ENCODE measurements around the gene SPEG.

Gene SPEG

DNA sequence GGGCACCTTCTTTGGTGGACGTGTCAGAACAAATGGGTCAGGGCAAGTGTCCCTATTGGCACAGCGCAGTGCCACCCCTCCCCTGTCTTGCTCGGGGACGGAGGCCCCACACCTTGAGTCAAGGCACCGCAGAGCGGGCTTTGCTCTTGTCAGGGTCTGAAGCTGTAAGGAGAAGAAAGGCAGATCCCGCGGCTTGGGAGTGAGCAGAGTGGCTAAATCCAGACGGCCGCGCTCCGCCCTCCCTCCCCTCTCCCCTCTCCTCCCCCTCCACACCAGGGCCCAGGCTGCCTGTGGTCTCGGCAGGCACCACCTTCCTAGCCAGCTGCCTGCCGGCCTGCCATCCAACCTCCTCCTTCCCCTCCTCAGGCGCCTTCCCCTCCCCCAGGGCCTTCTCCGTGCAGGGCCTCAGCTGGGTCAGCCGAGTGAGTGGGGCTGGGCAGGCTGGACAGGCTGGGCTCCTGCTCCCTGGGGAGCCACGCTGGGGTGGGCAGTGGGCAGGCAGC lies 25.8 kb downstream of the SPEG start:
- H3K27me3 ChIP-seq (ENCODE audit: control insufficient read depth, insufficient read depth, low read length): no peaks in the 10 kb centered on the region
- peak overlapping the region; percentile 37 for H3K4me3 ChIP-seq (ENCODE audit: low read length)
- H3K9ac ChIP-seq (ENCODE audit: low read length): no peak overlapping the region
- no peaks in the 10 kb centered on the region for H3K9me3 ChIP-seq (ENCODE audit: control insufficient read depth, low read depth, low read length)
- no peak overlapping the region for H3K27ac ChIP-seq (ENCODE audit: low read length)
- peaks cover 27% of the 10 kb centered on the region for H3K4me1 ChIP-seq (ENCODE audit: control insufficient read depth, low read depth, low read length)
- H3K36me3 ChIP-seq (ENCODE audit: control insufficient read depth, low read depth, low read length): no peaks in the 10 kb centered on the region

DNA sequence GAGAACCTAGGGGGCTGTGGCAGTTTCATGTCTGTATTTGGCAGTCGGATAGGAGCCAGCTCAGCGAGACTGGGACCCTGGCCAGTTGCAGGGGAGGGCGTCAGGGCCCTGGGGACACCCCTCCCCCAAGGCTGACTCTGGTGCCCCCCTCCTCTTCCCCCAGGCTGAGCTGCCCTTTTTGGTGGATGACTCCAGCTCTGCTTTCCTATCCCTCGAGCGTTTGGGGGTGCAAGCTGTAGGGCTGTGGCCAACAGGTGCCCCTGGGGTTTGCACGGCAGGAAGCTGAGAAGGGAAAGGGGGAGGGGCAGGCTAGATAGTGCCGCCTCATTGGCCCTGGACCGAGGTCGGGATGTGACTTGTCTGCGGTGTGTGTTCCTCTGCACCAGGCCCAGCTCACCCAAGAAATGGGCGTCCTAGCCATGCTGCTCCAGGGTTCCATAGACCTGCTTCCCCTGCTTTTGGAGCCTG lies 26.4 kb downstream of the SPEG start:
- H3K27ac ChIP-seq (ENCODE audit: low read length): no peak overlapping the region
- peaks cover 27% of the 10 kb centered on the region for H3K4me1 ChIP-seq (ENCODE audit: control insufficient read depth, low read depth, low read length)
- H3K9me3 ChIP-seq (ENCODE audit: control insufficient read depth, low read depth, low read length): no peaks in the 10 kb centered on the region
- H3K36me3 ChIP-seq (ENCODE audit: control insufficient read depth, low read depth, low read length): no peaks in the 10 kb centered on the region
- H3K27me3 ChIP-seq (ENCODE audit: control insufficient read depth, insufficient read depth, low read length): no peaks in the 10 kb centered on the region
- peak overlapping the region; percentile 37 for H3K4me3 ChIP-seq (ENCODE audit: low read length)
- no peak overlapping the region for H3K9ac ChIP-seq (ENCODE audit: low read length)

DNA sequence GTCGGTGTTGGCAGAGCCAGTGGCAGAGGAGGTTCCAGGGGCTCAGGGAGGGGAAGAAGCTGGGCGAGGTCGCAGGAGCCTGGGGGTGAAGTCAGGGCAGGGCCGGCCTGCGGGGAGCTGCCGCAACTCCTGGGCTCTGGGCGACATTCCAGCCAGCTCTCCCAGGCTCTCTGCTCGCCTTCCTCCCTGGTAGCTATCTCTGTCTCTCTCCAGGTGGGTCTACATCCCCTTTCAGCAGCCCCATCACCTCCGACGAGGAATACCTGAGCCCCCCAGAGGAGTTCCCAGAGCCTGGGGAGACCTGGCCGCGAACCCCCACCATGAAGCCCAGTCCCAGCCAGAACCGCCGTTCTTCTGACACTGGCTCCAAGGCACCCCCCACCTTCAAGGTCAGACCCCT lies 27.0 kb downstream of the SPEG start:
- H3K9me3 ChIP-seq (ENCODE audit: control insufficient read depth, low read depth, low read length): no peaks in the 10 kb centered on the region
- H3K9ac ChIP-seq (ENCODE audit: low read length): no peak overlapping the region
- H3K27ac ChIP-seq (ENCODE audit: low read length): no peak overlapping the region

DNA sequence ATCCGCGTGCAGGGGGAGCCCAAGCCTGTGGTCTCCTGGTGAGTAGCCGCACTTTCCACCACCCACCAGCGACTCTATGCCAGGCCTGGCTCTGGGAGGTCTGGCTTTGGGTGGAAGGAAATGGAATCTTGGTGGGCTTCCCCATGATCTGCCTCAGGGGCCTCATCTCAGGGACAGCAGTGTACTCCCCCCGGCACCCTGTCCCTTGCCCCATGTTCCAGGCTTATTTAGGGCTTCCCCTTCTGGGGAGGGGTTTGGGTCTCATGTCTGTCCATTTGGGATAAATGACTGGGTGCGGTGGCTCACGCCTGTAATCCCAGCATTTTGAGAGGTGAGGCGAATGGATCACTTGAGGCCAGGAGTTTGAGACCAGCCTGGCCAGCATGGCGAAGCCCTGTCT lies 27.7 kb downstream of the SPEG start:
- no peaks in the 10 kb centered on the region for H3K27me3 ChIP-seq (ENCODE audit: control insufficient read depth, insufficient read depth, low read length)
- no peaks in the 10 kb centered on the region for H3K9me3 ChIP-seq (ENCODE audit: control insufficient read depth, low read depth, low read length)
- no peak overlapping the region for H3K4me3 ChIP-seq (ENCODE audit: low read length)
- H3K4me1 ChIP-seq (ENCODE audit: control insufficient read depth, low read depth, low read length): peaks cover 27% of the 10 kb centered on the region
- H3K9ac ChIP-seq (ENCODE audit: low read length): no peak overlapping the region
- no peaks in the 10 kb centered on the region for H3K36me3 ChIP-seq (ENCODE audit: control insufficient read depth, low read depth, low read length)
- H3K27ac ChIP-seq (ENCODE audit: low read length): no peak overlapping the region

More for the DNA sequence above, 27.0 kb downstream of the SPEG start:
- H3K27me3 ChIP-seq (ENCODE audit: control insufficient read depth, insufficient read depth, low read length): no peaks in the 10 kb centered on the region
- no peak overlapping the region for H3K4me3 ChIP-seq (ENCODE audit: low read length)
- peaks cover 27% of the 10 kb centered on the region for H3K4me1 ChIP-seq (ENCODE audit: control insufficient read depth, low read depth, low read length)
- no peaks in the 10 kb centered on the region for H3K36me3 ChIP-seq (ENCODE audit: control insufficient read depth, low read depth, low read length)

DNA sequence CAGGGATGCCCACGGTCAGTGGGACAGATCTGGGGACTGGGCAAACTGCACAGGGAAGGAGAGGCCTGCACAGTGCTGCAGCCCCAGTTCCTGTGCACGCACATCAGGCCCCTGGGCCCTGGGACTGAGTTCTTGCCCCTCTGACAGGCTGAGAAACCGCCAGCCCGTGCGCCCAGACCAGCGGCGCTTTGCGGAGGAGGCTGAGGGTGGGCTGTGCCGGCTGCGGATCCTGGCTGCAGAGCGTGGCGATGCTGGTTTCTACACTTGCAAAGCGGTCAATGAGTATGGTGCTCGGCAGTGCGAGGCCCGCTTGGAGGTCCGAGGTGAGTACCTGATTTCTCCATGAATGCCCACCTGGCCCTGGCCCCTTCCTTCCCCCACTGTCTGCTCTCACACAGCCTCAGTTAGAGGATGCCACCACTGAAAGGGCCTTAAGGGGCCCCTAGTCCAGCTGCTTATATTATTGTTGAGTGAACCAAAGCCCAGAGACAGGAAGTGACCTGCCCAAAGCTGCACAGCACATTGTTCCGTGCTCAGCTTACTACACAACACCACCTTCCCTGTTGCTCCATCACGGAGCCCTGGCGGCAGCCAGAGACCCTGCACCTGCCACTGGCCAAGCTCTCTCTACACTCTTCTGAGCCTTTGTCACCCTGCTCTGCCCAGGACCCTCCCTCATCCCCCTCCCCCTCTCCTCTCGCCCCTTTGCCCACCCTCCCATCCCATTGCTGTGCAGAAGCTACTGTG lies 29.8 kb downstream of the SPEG start:
- H3K9me3 ChIP-seq (ENCODE audit: control insufficient read depth, low read depth, low read length): no peaks in the 10 kb centered on the region
- H3K4me1 ChIP-seq (ENCODE audit: control insufficient read depth, low read depth, low read length): peaks cover 20% of the 10 kb centered on the region
- no peak overlapping the region for H3K9ac ChIP-seq (ENCODE audit: low read length)
- H3K27me3 ChIP-seq (ENCODE audit: control insufficient read depth, insufficient read depth, low read length): no peaks in the 10 kb centered on the region
- no peak overlapping the region for H3K4me3 ChIP-seq (ENCODE audit: low read length)
- no peak overlapping the region for H3K27ac ChIP-seq (ENCODE audit: low read length)
- H3K36me3 ChIP-seq (ENCODE audit: control insufficient read depth, low read depth, low read length): no peaks in the 10 kb centered on the region

DNA sequence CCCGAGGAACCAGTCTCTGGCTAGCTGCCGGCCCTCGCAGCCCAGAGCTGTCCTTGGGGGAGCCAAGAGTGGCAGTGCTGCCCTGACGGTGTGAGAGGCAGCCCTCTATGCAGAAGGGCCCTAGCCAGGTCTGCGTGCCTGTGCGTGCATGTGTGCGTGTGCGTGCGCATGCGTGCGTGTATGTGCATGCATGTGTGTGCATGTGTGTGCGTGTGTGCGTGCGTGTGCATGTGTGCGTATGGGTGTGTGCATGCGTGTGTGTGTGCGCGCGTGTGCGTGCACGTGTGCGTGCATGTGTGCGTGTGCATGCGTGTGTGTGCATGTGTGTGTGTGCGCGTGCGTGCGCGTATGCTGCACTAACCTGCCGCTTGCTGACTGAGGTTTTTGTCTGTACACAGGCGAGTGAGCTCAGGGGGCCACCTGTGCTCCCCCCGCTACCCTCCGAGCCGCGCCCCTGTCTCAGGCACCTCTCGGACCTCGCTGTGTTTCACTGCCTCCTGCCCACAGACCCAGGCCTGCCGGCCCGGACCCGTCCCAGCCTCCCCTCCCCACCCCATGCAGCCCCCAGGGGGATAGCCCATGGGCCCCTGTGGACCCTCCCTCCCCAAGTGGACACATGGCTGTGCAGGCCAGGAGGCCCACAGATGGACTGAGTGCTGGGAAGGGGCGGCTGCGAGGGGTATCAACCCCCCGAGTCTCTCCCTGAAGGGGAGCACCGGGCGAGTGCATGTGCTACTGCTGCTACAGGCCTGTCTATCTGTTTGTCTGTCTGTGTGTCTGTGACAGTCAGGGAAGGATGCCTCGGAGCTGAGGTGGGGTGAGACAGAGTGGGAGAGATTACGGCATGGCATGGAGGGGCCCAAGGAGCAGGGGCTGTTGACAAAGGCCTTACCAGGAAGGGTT lies 31.3 kb downstream of the SPEG start:
- peaks cover 8% of the 10 kb centered on the region for H3K4me1 ChIP-seq (ENCODE audit: control insufficient read depth, low read depth, low read length)
- no peaks in the 10 kb centered on the region for H3K9me3 ChIP-seq (ENCODE audit: control insufficient read depth, low read depth, low read length)
- no peaks in the 10 kb centered on the region for H3K36me3 ChIP-seq (ENCODE audit: control insufficient read depth, low read depth, low read length)
- H3K27me3 ChIP-seq (ENCODE audit: control insufficient read depth, insufficient read depth, low read length): no peaks in the 10 kb centered on the region
- H3K9ac ChIP-seq (ENCODE audit: low read length): no peak overlapping the region
- H3K4me3 ChIP-seq (ENCODE audit: low read length): no peak overlapping the region
- H3K27ac ChIP-seq (ENCODE audit: low read length): no peak overlapping the region

DNA sequence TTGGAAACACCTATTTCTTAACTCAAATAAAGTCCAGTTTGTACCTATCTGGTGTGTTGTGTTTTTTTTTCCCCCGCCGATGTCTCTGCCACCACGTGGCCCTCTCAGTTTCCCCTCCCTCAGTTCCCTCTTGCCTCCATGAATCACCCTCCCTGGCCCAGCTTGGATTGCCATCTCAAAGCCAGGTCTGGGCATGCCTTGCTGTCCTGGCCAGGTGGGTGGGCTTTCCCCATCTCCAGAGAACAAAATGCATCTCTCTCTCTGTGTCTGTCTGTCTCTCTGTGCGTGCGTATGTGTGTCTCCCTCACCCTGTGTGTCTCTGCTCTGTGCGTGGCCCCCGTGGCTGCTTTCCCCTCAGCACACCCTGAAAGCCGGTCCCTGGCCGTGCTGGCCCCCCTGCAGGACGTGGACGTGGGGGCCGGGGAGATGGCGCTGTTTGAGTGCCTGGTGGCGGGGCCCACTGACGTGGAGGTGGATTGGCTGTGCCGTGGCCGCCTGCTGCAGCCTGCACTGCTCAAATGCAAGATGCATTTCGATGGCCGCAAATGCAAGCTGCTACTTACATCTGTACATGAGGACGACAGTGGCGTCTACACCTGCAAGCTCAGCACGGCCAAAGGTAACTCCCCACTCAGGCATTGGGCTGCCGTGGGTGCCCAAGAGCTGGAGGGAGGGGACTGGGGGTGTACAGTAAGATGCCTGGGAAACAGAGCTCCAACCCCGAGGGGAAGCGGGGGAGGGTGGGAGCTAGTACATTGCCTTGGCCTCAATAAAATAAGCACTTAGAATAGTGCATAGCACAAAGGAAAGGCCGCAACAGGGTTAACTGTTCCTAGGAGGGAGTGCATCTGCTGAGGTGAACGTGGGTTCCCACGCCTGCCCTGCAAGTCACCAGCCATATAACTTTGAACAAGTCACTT lies 32.4 kb downstream of the SPEG start:
- no peaks in the 10 kb centered on the region for H3K4me1 ChIP-seq (ENCODE audit: control insufficient read depth, low read depth, low read length)
- no peaks in the 10 kb centered on the region for H3K9me3 ChIP-seq (ENCODE audit: control insufficient read depth, low read depth, low read length)
- H3K27me3 ChIP-seq (ENCODE audit: control insufficient read depth, insufficient read depth, low read length): no peaks in the 10 kb centered on the region
- no peak overlapping the region for H3K9ac ChIP-seq (ENCODE audit: low read length)
- no peak overlapping the region for H3K4me3 ChIP-seq (ENCODE audit: low read length)
- H3K27ac ChIP-seq (ENCODE audit: low read length): no peak overlapping the region
- no peaks in the 10 kb centered on the region for H3K36me3 ChIP-seq (ENCODE audit: control insufficient read depth, low read depth, low read length)

DNA sequence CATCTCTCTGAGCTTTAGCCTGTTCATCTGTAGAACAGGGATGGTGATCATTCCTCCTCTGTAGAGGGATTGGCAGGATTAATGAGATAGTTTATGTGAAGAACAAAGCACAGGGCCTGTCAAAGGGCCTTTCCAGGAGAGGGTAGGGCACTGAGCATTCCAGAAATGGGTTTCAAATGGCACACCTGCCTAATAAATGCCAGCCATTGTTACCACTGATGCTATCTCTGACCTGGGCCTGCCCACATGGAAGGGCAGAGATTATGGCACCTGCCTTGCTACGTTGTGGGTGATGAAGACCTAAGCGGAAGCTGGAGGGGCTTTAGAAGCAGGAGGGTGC lies 33.1 kb downstream of the SPEG start:
- Histone ChIP-seq H3K9me3 (ENCODE audit: control insufficient read depth, low read depth, low read length) (no peaks in the 10 kb centered on the region), H3K4me3 (ENCODE audit: low read length) (no peak overlapping the region), H3K36me3 (ENCODE audit: control insufficient read depth, low read depth, low read length) (no peaks in the 10 kb centered on the region), H3K4me1 (ENCODE audit: control insufficient read depth, low read depth, low read length) (no peaks in the 10 kb centered on the region), H3K9ac (ENCODE audit: low read length) (no peak overlapping the region), H3K27ac (ENCODE audit: low read length) (no peak overlapping the region), H3K27me3 (ENCODE audit: control insufficient read depth, insufficient read depth, low read length) (no peaks in the 10 kb centered on the region)

DNA sequence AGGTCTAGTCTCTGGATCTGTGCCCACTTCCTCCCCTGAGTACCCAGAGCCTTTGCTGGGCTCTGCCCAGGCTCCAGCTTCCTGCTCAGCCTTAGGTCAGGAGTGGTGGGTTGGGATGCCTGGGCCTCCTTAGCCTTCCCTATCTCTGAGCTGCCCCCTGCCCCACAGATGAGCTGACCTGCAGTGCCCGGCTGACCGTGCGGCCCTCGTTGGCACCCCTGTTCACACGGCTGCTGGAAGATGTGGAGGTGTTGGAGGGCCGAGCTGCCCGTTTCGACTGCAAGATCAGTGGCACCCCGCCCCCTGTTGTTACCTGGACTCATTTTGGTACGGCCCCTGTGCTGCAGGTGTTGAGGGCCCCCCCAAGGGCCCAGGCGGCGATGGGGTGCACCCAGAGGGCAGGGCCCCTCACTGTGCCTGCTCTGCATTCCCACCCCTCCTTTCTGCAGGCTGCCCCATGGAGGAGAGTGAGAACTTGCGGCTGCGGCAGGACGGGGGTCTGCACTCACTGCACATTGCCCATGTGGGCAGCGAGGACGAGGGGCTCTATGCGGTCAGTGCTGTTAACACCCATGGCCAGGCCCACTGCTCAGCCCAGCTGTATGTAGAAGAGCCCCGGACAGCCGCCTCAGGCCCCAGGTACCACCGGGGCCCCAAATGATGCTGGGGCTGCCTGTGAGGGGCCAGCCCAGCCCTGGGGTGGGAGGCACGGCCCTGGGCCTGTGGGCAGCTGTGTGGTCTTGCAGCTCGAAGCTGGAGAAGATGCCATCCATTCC lies 34.0 kb downstream of the SPEG start:
- H3K4me1 ChIP-seq (ENCODE audit: control insufficient read depth, low read depth, low read length): no peaks in the 10 kb centered on the region
- H3K4me3 ChIP-seq (ENCODE audit: low read length): no peak overlapping the region
- no peaks in the 10 kb centered on the region for H3K27me3 ChIP-seq (ENCODE audit: control insufficient read depth, insufficient read depth, low read length)
- no peaks in the 10 kb centered on the region for H3K9me3 ChIP-seq (ENCODE audit: control insufficient read depth, low read depth, low read length)
- H3K36me3 ChIP-seq (ENCODE audit: control insufficient read depth, low read depth, low read length): no peaks in the 10 kb centered on the region
- no peak overlapping the region for H3K27ac ChIP-seq (ENCODE audit: low read length)
- no peak overlapping the region for H3K9ac ChIP-seq (ENCODE audit: low read length)

DNA sequence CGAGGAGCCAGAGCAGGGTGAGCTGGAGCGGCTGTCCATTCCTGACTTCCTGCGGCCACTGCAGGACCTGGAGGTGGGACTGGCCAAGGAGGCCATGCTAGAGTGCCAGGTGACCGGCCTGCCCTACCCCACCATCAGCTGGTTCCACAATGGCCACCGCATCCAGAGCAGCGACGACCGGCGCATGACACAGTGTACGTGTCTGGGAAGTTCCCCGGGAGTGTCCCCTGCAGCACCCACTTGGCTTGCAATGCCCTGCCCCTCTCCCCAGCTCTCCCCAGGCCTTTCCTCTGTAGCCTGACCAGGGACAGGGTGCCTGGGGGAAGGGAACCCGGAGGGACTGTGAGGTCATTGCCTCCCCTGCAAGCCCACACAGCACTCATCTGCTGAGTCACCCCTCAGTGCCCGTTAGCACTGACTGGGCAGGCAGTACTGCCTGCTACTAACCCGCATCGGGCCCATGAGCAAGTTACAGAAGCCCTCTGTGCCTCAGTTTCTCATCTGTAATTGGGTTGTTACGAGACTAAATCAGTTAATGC lies 34.6 kb downstream of the SPEG start:
- Histone ChIP-seq H3K9me3 (ENCODE audit: control insufficient read depth, low read depth, low read length) (no peaks in the 10 kb centered on the region), H3K4me3 (ENCODE audit: low read length) (no peak overlapping the region), H3K36me3 (ENCODE audit: control insufficient read depth, low read depth, low read length) (no peaks in the 10 kb centered on the region), H3K9ac (ENCODE audit: low read length) (no peak overlapping the region), H3K27me3 (ENCODE audit: control insufficient read depth, insufficient read depth, low read length) (no peaks in the 10 kb centered on the region), H3K27ac (ENCODE audit: low read length) (no peak overlapping the region), H3K4me1 (ENCODE audit: control insufficient read depth, low read depth, low read length) (no peaks in the 10 kb centered on the region)

All from iPS-18a (cell line).